CD4-positive, alpha-beta T cell treated with Interleukin-6 for 4 hours (primary cell): ENCODE measurements around the gene TAF3.

Experiments
- DNase-seq: peaks from one replicate; pipeline ENCODE4 v3.0.0-alpha.2; 2020; ENCODE audit warnings: mixed read lengths

Gene TAF3

DNA sequence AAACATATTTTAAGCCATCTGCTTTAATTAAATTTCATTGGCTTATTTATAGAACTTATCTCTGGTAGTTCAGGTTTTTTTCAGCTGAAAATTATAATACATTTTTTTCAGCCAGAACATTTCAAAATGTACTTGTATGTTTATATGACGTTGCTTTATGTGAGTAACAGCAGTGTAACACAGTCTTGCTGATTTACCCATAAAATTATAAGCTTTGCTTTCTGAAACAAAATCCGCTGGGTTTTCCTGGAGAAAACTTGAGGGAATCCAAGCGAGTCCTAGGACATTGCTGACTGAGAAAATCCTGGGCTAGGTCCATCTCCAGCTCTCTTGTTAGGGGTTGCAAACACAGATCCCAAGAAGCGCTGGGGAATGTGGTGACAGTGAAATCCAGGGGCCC lies 124.0 kb downstream of the TAF3 start:
- no peak for DNase-seq

- DNase-seq = no peak
These were observed 124.6 kb downstream of the TAF3 start for GRCh38 chr10:7942859-7943258.

- DNase-seq = no peak
These were observed 125.8 kb downstream of the TAF3 start for GRCh38 chr10:7944215-7944480.

- DNase-seq = no peak
These were observed 126.2 kb downstream of the TAF3 start for GRCh38 chr10:7944537-7944936.

GRCh38 chr10:7945034-7945433 lies 126.7 kb downstream of the TAF3 start:
- DNase-seq = no peak

- DNase-seq = no peak
These were observed 127.3 kb downstream of the TAF3 start for GRCh38 chr10:7945469-7946187.

GRCh38 chr10:7948371-7949000 lies 130.2 kb downstream of the TAF3 start:
- no peak for DNase-seq

DNA sequence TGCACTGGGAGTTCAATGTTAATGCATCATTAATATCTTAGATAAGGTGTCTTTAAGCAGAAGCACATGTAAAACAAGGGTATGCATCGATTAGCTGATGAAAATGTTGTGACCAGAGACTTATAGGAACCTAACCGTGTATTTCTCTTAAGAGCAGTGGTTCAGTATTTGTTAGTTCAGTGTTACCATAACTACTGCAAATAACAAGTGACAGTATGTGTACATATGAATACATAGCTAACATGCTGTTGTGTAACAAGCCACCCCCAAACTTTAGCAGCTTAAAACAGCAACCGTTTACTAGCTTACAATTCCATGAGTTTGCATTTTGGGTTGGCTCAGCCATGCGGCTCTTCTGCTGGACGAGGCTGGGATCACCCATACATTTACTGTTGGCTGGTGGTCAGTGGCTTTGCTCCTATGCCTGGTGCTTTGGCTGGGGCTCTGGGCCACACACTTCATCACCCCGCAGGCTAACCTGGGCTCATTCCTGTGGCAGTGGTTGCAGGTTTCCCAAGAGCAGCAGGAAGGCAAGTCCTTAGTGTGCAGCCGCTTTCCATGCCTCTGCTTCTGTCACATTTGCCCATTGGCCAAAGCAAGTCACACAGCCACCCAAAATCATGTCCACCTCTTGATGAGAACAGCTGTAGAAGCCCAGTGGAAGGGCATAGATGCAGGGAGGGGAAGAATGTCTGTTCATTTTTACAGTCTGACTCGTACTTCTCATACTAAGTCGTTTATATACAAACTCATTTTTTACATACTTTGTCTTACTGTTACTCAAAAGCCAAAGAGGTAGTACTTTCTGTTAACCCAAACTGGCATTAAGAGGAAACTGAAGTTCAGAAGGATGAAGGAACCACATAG lies 132.9 kb downstream of the TAF3 start:
- no peak for DNase-seq

DNA sequence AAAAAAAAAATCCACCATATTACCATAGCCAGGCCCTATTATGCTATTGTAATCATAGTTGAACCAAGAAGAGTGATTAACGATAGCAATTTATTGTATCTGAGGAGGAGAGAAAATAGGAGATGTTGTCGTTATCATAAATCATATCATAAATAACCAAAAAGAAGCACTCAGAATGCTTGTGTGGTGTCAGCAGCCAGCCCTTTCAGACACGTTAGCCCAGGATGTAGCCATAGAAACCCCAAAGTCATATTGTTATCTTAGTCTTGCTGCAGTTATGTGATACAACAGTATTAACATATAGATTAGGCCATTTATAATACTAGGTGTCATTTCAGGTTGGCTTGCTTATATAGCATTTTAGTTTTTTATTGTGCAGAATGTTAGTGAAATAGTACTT lies 134.0 kb downstream of the TAF3 start:
- no peak for DNase-seq

- DNase-seq = no peak
These were observed 135.1 kb downstream of the TAF3 start for GRCh38 chr10:7953447-7953846.

GRCh38 chr10:7955446-7955845 lies 137.1 kb downstream of the TAF3 start:
- DNase-seq = no peak

DNA sequence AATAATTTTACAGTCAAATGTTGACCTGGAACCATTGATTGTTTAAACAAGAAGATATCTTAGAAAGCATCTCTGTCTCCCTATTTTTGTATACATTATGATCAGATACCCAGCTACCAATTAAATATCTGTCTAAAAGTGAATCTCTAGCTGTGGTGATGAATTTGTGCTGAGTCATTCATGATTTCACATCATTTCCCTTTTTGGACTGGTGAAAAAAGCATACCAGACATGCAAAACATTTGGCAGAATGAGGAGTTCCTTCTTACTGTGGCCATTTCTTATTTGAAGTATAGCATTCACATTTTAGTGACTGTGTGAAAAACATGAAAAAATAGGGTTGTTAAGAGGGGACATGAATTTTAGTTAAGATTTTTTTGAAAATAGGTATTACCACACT lies 138.2 kb downstream of the TAF3 start:
- DNase-seq = no peak

GRCh38 chr10:7957591-7957990 lies 139.3 kb downstream of the TAF3 start:
- no peak for DNase-seq

DNA sequence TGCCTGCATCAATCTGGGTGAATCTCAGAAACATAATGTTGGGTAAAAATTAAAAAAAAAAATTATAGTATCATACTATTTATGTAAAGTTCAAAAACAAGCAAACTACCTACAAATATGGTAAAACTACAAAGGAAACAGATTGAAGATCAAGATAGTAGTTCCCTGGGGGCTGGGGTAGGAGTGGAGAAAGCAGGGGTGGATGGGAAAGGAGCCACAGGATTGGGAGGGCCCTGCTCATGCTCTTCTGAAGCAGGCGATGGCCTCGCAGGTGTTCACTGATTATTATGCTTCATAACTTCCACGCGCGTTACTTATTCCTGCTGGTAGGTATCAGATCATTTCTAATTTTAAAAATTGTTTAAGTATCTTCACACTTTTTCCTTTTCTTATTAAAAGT lies 140.1 kb downstream of the TAF3 start:
- no peak for DNase-seq

- no peak for DNase-seq
These were observed 141.8 kb downstream of the TAF3 start for GRCh38 chr10:7960108-7960507.

DNA sequence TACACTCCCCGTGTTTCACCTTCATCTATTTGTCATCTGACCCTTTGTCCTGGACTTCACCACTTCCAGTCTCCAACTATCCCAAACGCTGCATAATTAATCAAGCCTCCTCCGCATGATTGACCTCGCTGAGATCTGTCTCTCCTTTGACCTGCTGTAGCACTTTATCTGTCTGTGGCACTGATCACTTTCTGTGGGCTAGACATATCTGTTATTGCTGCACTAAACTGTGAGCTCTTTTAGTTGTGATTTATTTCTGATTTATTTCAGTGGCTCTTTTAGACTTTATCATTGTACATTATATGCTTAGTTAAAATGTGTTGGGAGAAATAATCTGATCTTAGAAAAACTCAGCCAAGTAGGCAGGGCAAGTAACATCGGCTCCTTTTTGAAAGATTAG lies 144.3 kb downstream of the TAF3 start:
- no peak for DNase-seq

GRCh38 chr10:7965457-7965856 lies 147.2 kb downstream of the TAF3 start:
- DNase-seq = no peak

DNA sequence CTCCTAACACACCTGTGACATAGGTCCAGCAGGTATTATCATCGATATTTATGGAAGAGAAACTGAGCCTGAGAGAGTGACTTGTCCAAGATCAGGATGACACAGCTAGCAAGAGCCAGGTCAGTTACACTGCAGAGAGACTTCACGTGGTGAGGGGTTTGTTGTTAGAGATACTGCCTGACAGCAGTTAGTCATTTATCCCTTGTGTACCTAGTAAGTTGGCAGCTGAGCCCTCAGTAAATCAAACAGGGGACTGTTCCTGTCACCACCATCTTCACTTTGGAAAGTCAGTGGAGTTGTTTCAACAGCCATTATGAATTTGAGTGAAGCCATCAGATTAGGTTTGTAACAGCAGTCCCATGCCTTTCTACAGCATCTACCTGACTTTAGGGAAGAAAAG lies 148.7 kb downstream of the TAF3 start:
- no peak for DNase-seq

- DNase-seq = no peak
These were observed 150.3 kb downstream of the TAF3 start for GRCh38 chr10:7968510-7969112.

DNA sequence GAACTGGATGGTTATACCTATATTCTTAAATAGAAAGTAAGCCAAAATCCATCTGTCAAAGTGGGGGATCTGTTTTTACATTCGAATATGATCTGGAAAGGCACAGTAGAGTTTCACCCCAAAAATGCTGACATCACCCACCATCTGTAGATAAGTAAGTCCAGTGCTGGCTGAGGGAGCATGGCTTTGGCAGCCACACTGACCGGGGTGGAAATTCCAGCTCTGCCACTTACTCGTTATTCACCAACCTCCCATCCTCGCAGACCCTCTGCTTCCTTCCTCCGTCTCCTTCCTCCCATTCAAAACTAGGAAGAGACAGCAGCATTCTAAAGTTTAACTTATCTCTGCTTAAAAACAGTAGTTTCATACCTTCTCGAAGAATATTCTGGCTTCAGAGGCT lies 151.3 kb downstream of the TAF3 start:
- no peak for DNase-seq

DNA sequence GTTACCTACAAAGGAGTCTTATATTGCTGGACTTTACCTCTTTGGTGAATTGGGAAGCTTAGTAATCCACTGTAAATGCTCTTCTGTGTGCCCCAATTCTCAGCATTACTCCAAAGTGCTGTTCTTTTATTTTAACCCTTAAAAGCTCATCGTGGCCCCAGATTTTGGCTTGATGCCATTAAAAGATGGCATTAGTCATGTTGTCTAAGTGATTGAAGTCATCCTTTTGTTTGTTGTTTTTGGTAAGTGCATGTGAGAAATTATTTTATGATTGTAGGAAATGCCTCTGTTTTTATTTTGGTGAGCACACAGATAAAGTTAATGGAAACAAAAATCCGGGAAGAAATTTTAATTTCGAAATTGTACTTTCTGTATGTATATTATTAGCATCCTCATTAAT lies 153.6 kb downstream of the TAF3 start:
- no peak for DNase-seq

DNA sequence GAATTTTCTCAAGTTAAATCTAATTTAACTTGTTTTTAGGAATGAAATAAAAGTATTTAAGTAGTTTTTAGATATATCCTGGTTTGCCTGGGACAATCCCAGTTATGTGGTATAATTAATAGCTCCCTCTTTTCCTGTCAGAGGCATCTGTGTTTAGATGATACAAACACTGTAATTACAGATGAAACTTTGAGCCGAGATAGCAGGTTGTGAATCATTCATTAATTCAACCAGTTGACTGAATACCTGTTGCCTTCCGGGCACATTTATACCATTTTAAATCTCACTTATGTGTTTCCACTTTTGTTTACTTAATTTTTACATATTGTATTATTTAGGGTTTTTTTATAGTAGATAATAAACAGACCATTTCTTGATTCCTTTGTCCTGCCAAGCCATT lies 154.1 kb downstream of the TAF3 start:
- no peak for DNase-seq

- DNase-seq = no peak
These were observed 161.9 kb downstream of the TAF3 start for GRCh38 chr10:7980196-7980595.

DNA sequence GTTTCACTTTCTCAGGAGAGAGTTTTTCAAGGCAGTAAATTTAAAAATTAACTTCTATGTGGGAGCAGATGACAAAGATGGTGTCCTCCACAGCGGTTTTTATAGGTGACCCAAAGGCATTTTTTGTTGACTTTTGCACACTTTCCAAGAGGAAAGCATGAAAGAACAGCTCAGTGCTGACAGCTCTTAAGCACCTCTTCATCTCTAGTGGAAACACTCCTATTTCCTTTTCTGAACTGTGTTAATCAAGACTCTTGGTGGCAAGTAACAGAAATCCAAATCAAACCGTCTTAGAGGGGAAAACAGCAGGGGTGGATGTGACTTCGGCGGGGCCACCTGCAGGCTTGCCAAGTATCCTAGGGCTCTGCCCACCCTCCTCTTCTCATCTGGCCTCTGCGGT lies 164.4 kb downstream of the TAF3 start:
- no peak for DNase-seq
